Measurements from ENCODE around the gene SEC22B. TPM values are rescaled to one million over a fixed set of nuclear protein-coding genes. Genes with fewer than 3 reads are reported as not detected.
"Not testable (repeated sequence)": the region's sequence is repeated elsewhere in the genome, so short reads cannot be mapped to it uniquely, and the experiment has no call there.

The SEC22B gene
- total RNA-seq, 1 experiment from 2014 or later: 18.0 TPM

GRCh38 chr1:120136086-120136485 lies 40.2 kb downstream of the SEC22B start:
- CTCF ChIA-PET; H3K27ac Mint-ChIP-seq (ENCODE audit: unreplicated experiment); BruUV-seq (replicated peaks); H3K4me1 Mint-ChIP-seq (ENCODE audit: low read depth, unreplicated experiment); H3K4me3 Mint-ChIP-seq (ENCODE audit: low read depth, unreplicated experiment); H3K27me3 Mint-ChIP-seq (ENCODE audit: unreplicated experiment); intact Hi-C loops (cut with micrococcal nuclease; ENCODE audit: unreplicated experiment); DNase-seq; H3K36me3 Mint-ChIP-seq (ENCODE audit: insufficient read depth, unreplicated experiment); H3K9me3 Mint-ChIP-seq (ENCODE audit: low read depth, unreplicated experiment): not testable (repeated sequence)

- CTCF ChIA-PET; H3K27ac Mint-ChIP-seq (ENCODE audit: unreplicated experiment); H3K4me3 Mint-ChIP-seq (ENCODE audit: low read depth, unreplicated experiment); H3K9me3 Mint-ChIP-seq (ENCODE audit: low read depth, unreplicated experiment); H3K36me3 Mint-ChIP-seq (ENCODE audit: insufficient read depth, unreplicated experiment); H3K4me1 Mint-ChIP-seq (ENCODE audit: low read depth, unreplicated experiment); BruUV-seq (replicated peaks); DNase-seq; intact Hi-C loops (cut with micrococcal nuclease; ENCODE audit: unreplicated experiment); H3K27me3 Mint-ChIP-seq (ENCODE audit: unreplicated experiment): not testable (repeated sequence)
Measured at GRCh38 chr1:120133928-120134325, 42.4 kb downstream of the SEC22B start.

- TF ChIP-seq CTCF (IDR thresholded peaks at IDR 0.05; ENCODE audit: unreplicated experiment): no peak
- H3K9me3 Mint-ChIP-seq (ENCODE audit: low read depth, unreplicated experiment): no peaks in the 10 kb centered on the region
- no TSS peak for BruUV-seq (replicated peaks)
- CTCF ChIA-PET: no interaction called here
- no peak overlapping the region for H3K27ac Mint-ChIP-seq (ENCODE audit: unreplicated experiment)
- DNase-seq: no peak
- intact Hi-C loops (cut with micrococcal nuclease; ENCODE audit: unreplicated experiment): no loop called here
- H3K36me3 Mint-ChIP-seq (ENCODE audit: insufficient read depth, unreplicated experiment): no peaks in the 10 kb centered on the region
- no peak overlapping the region for H3K4me3 Mint-ChIP-seq (ENCODE audit: low read depth, unreplicated experiment)
- H3K4me1 Mint-ChIP-seq (ENCODE audit: low read depth, unreplicated experiment): peaks cover 9% of the 10 kb centered on the region
- H3K27me3 Mint-ChIP-seq (ENCODE audit: unreplicated experiment): no peaks in the 10 kb centered on the region
Measured at GRCh38 chr1:120133228-120133927, 42.9 kb downstream of the SEC22B start.

- H3K4me1 Mint-ChIP-seq (ENCODE audit: low read depth, unreplicated experiment); H3K27ac Mint-ChIP-seq (ENCODE audit: unreplicated experiment); H3K4me3 Mint-ChIP-seq (ENCODE audit: low read depth, unreplicated experiment); CTCF ChIA-PET; H3K36me3 Mint-ChIP-seq (ENCODE audit: insufficient read depth, unreplicated experiment); intact Hi-C loops (cut with micrococcal nuclease; ENCODE audit: unreplicated experiment); DNase-seq; BruUV-seq (replicated peaks); H3K9me3 Mint-ChIP-seq (ENCODE audit: low read depth, unreplicated experiment); H3K27me3 Mint-ChIP-seq (ENCODE audit: unreplicated experiment): not testable (repeated sequence)
Measured at GRCh38 chr1:120132406-120132763, 43.9 kb downstream of the SEC22B start.

GRCh38 chr1:120131611-120132405 lies 44.5 kb downstream of the SEC22B start:
- H3K4me3 Mint-ChIP-seq (ENCODE audit: low read depth, unreplicated experiment); H3K27ac Mint-ChIP-seq (ENCODE audit: unreplicated experiment); H3K4me1 Mint-ChIP-seq (ENCODE audit: low read depth, unreplicated experiment); H3K27me3 Mint-ChIP-seq (ENCODE audit: unreplicated experiment); H3K36me3 Mint-ChIP-seq (ENCODE audit: insufficient read depth, unreplicated experiment); intact Hi-C loops (cut with micrococcal nuclease; ENCODE audit: unreplicated experiment); H3K9me3 Mint-ChIP-seq (ENCODE audit: low read depth, unreplicated experiment); BruUV-seq (replicated peaks); CTCF ChIA-PET: not testable (repeated sequence)
- peak; percentile 50 for DNase-seq

GRCh38 chr1:120127921-120128320 lies 48.4 kb downstream of the SEC22B start:
- peaks cover 10% of the 10 kb centered on the region for H3K4me1 Mint-ChIP-seq (ENCODE audit: low read depth, unreplicated experiment)
- H3K4me3 Mint-ChIP-seq (ENCODE audit: low read depth, unreplicated experiment); H3K27me3 Mint-ChIP-seq (ENCODE audit: unreplicated experiment); H3K27ac Mint-ChIP-seq (ENCODE audit: unreplicated experiment); BruUV-seq (replicated peaks); CTCF ChIA-PET; DNase-seq; H3K9me3 Mint-ChIP-seq (ENCODE audit: low read depth, unreplicated experiment); intact Hi-C loops (cut with micrococcal nuclease; ENCODE audit: unreplicated experiment); H3K36me3 Mint-ChIP-seq (ENCODE audit: insufficient read depth, unreplicated experiment): not testable (repeated sequence)

- BruUV-seq (replicated peaks); DNase-seq; H3K4me3 Mint-ChIP-seq (ENCODE audit: low read depth, unreplicated experiment); intact Hi-C loops (cut with micrococcal nuclease; ENCODE audit: unreplicated experiment); H3K4me1 Mint-ChIP-seq (ENCODE audit: low read depth, unreplicated experiment); H3K9me3 Mint-ChIP-seq (ENCODE audit: low read depth, unreplicated experiment); H3K27me3 Mint-ChIP-seq (ENCODE audit: unreplicated experiment); CTCF ChIA-PET; H3K27ac Mint-ChIP-seq (ENCODE audit: unreplicated experiment); H3K36me3 Mint-ChIP-seq (ENCODE audit: insufficient read depth, unreplicated experiment): not testable (repeated sequence)
Measured at GRCh38 chr1:120126216-120126615, 50.1 kb downstream of the SEC22B start.

- CTCF ChIA-PET; BruUV-seq (replicated peaks); H3K27ac Mint-ChIP-seq (ENCODE audit: unreplicated experiment): not testable (repeated sequence)
Measured at GRCh38 chr1:120124628-120125027, 51.7 kb downstream of the SEC22B start.

GRCh38 chr1:120123813-120124510 lies 52.4 kb downstream of the SEC22B start:
- H3K4me3 Mint-ChIP-seq (ENCODE audit: low read depth, unreplicated experiment); H3K27ac Mint-ChIP-seq (ENCODE audit: unreplicated experiment); H3K36me3 Mint-ChIP-seq (ENCODE audit: insufficient read depth, unreplicated experiment); CTCF ChIA-PET; intact Hi-C loops (cut with micrococcal nuclease; ENCODE audit: unreplicated experiment); H3K9me3 Mint-ChIP-seq (ENCODE audit: low read depth, unreplicated experiment); H3K27me3 Mint-ChIP-seq (ENCODE audit: unreplicated experiment); DNase-seq; H3K4me1 Mint-ChIP-seq (ENCODE audit: low read depth, unreplicated experiment); BruUV-seq (replicated peaks): not testable (repeated sequence)

More at GRCh38 chr1:120124628-120125027, 51.7 kb downstream of the SEC22B start:
- H3K27me3 Mint-ChIP-seq (ENCODE audit: unreplicated experiment); H3K36me3 Mint-ChIP-seq (ENCODE audit: insufficient read depth, unreplicated experiment); H3K4me1 Mint-ChIP-seq (ENCODE audit: low read depth, unreplicated experiment); intact Hi-C loops (cut with micrococcal nuclease; ENCODE audit: unreplicated experiment); H3K9me3 Mint-ChIP-seq (ENCODE audit: low read depth, unreplicated experiment); DNase-seq; H3K4me3 Mint-ChIP-seq (ENCODE audit: low read depth, unreplicated experiment): not testable (repeated sequence)

Measured in Calu3 (cell line).